Measurements from ENCODE around the gene HBA2.
"Not testable (repeated sequence)": the region's sequence is repeated elsewhere in the genome, so short reads cannot be mapped to it uniquely, and the experiment has no call there.

Gene HBA2

GRCh38 chr16:194516-194915, 21.8 kb downstream of the HBA2 start:
- DNase-seq (ENCODE audit: low read depth, low spot score), result no peak

- no peak for DNase-seq (ENCODE audit: low read depth, low spot score)
These were observed 27.7 kb downstream of the HBA2 start for GRCh38 chr16:200388-200787.

GRCh38 chr16:203246-203645, 30.6 kb downstream of the HBA2 start:
- no peak for DNase-seq (ENCODE audit: low read depth, low spot score)

GRCh38 chr16:204046-204445, 31.4 kb downstream of the HBA2 start:
- not testable (repeated sequence) for DNase-seq (ENCODE audit: low read depth, low spot score)

- DNase-seq (ENCODE audit: low read depth, low spot score), result not testable (repeated sequence)
These were observed 36.7 kb downstream of the HBA2 start for GRCh38 chr16:209359-209758.

- DNase-seq (ENCODE audit: low read depth, low spot score), result not testable (repeated sequence)
These were observed 39.0 kb downstream of the HBA2 start for GRCh38 chr16:211631-212180.

- DNase-seq (ENCODE audit: low read depth, low spot score), result no peak
These were observed 40.3 kb downstream of the HBA2 start for GRCh38 chr16:212999-213398.

GRCh38 chr16:220021-220420, 47.3 kb downstream of the HBA2 start:
- DNase-seq (ENCODE audit: low read depth, low spot score), result no peak

Measured in smooth muscle cell of the brain vasculature (primary cell).